Measurements from ENCODE around the gene IGFBPL1.
A peak's percentile ranks its signal among the peaks of the same experiment; 100 is the strongest.
"Not testable (repeated sequence)": the region's sequence is repeated elsewhere in the genome, so short reads cannot be mapped to it uniquely, and the experiment has no call there.

The IGFBPL1 gene, protein sequence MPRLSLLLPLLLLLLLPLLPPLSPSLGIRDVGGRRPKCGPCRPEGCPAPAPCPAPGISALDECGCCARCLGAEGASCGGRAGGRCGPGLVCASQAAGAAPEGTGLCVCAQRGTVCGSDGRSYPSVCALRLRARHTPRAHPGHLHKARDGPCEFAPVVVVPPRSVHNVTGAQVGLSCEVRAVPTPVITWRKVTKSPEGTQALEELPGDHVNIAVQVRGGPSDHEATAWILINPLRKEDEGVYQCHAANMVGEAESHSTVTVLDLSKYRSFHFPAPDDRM

GRCh38 chr9:38423973-38424843 lies at the start of gene IGFBPL1:
Gene IGFBPL1 (minus strand): TSS chr9:38424454. CDS start chr9:38424424, 30 bp downstream.
- DNase-seq: peak; percentile 80

DNA sequence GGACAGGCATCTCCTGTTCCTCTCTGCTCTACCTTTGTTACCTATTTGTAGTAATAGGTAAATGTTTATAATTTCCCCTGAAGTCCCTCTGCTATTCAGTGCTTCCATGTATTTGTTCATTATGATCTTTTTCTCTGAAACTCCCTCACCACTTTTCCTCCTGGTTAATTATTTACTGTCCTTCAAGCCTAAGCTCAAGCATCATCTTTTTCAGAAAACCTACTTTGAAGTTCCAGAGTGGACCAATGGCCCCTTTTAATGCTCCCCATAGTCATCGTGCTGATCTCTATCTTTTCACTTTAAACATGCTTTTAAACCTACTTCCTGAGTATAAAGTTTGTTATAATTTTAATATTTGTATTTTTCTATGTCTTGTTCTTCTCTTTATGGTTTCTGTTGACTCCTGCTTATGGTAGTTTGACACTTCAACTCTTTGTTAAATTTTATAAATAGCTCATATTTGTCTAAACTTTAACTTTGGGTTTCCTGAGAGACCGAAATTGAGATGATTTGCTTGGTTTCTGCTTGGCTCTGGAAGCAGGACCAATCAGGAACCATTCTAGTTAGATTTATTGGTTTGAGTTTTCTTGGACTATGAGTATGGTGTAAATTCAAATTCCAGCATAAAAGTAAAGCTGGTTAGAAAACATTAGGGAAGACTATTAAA lies 48.5 kb upstream of the IGFBPL1 start:
- DNase-seq: not testable (repeated sequence)

- DNase-seq: no peak
Observed at GRCh38 chr9:38467404-38467803, 43.1 kb upstream of the IGFBPL1 start.

DNA sequence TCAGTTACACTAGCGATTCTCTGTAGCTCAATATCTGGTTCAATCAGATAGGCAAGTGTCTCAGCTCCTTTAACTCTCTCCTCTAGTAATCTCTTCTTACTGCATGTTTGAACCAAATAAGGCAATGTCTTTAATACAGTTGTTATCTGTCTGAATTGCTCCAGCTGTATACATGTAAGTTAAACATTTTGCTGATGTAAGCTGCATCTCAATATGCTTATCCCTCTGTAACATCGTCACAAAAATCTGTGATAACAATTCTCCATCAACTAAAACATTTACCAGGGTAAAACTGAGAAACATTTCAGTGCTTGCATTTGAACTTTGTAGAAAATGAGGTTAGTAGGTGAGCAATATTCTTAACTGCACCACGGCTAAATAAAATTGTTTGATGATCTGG lies 29.6 kb upstream of the IGFBPL1 start:
- DNase-seq: no peak

DNA sequence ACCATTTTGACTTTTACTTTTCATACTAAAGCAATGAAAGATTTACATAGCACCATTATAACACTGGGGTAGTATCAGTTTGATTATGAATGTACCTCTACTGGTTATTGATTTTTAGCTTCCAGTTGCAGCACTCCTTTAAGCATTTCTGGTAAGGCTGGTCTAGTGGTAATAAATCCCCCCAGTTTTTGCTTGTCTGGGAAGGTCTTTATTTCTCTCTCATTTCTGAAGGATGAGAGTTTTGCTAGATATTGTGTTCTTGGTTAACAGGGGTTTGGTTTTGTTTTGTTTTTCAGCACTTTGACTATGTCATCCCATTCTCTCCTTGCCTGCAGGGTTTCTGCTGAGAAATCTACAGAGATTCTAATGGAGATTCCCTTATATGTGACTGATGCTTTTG lies 26.9 kb upstream of the IGFBPL1 start:
- DNase-seq: no peak

DNA sequence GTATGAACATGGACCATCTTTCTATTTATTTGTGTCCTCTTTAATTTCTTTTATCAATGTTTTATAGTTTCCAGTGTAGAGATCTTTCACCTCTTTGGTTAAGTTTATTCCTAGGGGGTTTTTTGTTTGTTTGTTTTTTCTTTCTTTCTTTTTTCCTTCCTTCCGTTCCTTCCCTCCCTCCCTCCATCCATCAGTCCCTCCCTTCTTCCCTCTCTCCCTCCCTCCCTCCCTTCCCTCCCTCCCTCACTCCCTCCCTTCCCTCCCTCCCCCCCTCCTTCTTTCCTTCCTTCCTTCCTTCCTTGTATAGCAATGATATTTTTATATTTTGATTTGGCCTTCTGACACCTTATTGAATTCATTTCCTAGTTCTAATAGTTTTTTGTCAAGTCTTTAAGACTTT lies 23.4 kb upstream of the IGFBPL1 start:
- DNase-seq: no peak

DNA sequence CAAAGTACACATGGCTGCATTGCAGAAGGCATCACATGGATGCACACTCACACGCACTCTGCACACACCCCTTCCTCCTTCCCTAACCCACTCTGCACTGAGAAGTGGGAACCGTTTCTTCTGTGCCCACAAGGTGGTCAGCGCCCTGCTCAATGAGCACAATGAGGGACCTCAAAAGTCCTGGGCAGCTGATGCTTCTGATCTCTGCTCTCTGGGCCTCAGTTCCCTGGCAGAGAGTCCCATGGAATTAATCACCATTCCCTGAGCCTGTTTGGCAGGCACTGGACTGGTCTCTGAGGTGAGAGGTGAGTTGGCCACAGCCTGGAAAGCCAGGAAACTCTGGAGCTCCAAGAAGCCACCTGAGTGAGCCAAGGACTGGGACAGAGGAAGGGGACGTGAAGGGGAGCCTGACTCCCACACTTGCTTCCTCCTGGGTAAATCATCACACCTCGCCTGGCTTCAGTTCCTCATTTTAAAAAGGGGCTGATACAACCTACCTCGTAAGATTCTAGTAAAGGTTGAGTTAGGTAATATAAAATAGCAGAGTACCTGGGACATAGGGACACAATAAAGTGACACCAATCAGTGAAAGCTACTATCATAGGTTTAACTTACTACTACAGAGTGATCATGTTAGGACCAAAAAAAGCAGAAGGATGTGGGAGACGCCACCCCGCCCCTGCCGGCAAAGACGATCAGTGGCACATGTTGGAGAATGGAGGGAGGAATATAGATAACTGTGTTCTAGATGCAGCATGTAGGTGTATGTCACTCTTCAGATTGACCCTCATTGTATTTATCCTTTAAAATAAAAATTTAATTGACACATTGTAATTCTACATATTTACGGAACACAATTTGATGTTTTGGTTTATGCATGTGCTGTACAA lies 21.1 kb upstream of the IGFBPL1 start:
- no peak for DNase-seq

GRCh38 chr9:38443597-38443996 lies 19.3 kb upstream of the IGFBPL1 start:
- DNase-seq: no peak

DNA sequence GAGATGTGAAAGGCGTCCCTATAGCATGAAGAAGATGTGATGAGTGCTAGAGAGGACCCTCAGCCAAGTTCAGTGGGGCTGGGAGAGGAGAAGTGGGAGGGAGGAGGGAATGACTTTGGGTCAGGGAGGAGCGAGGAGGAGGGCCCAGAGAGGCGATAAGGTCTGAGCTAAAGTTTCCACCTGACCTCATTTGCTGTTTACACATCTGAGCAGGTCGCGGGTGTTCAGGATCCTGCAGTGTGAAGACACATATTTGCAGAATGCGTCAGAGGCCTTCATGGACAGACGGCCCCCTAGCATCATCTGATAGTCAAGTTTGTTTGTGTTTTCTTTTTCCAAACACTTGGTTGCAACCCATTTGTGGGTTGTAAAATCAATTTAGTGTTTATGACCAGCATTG lies 18.9 kb upstream of the IGFBPL1 start:
- DNase-seq: no peak

DNA sequence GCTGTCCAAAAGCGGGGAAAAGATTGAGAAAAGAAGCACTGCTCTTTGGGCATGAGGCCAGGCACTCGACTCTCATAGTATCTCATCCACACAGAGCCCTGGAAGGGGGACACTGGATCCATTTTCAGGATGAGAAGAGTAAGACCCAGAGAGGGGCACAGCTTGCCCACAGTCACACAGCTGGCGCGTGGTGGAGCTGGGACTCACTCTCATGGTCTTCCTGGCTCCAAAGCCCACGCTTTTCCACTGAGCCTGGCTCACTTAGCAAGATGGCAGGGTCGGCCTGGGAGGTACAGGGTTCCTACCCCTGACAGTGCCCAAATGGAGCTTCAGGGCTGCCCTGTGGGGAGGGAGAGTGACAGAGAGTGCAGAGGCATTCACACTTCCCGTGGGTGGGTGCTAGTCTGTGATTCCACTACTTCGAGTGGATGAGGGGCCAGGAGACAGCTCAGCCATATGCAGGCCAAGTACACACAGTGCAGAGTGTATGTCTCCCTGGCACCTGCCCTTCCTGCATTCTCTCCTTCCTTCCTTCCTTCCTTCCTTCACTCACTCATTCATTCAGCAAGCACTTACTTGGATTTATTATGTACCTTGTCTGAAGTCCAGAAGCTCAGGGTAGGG lies 18.3 kb upstream of the IGFBPL1 start:
- no peak for DNase-seq

DNA sequence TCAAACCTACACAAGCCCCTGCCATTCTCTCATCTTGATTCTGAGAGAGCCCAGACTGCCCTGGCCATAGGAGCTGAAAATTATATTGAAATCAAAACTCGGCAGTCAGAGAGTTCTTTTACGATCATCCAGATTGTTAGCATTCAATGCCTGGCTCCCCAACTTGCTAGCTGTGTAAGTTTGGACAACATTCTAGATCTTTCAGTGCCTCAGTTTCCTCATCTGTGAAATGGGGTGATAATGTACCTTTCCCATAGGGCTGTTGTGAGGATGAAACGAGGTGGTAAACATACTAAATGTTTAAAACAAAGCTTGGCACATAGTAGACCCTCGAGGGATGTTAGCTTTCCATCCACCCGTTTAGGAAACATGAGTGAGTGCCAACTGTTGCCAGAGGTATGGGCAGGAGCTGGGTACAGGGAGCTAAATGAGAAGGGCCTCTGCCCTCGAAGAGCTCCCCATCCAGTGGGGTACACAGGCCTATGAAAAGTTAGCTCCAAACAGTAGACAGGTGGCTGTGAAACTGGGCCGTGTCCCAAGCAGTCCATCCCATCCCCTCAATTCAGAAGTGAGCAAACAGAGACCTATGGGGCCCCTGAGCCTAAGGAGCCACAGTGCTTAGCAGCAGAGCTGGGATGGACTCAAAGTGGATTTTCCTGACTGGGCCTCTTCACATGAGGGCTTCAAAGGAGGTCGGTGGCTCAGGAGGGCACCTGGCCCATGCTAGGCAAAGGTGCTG lies 17.3 kb upstream of the IGFBPL1 start:
- DNase-seq: no peak

DNA sequence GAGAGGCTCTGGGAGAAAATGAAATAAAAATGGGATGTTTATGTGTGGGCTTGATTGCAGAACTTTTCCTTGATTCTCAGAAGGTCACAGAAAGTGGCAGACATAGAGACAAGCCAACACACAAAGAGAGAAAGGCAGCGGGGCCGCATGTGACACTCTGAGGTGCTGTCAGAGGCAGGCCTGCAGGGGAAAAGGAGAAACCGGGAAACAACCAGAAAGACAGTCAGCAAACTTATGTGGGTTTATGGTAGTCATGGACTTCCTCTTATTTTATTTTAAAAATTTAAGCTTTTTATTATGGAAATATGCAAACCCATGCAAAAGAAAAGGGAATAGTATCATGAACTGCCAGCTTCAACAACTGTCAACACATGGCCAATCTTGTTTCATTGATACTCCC lies 16.3 kb upstream of the IGFBPL1 start:
- no peak for DNase-seq

DNA sequence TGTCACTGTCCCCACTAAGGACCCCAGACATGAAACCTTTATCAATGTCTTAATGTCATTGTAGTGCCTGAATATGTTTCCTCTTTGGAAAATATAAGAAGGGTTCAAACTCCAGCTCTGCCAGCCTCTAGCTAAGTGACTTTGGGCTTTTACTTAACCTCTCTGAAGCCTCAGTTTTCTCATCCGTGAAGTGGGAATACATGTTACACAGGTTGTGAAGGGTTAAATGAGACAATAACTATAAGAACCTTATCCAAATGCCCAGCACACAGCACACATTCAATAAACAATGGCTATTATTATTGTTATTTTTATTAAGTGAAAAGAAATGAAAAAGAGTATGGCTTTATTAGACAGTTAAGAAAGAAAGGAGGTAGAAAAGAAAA lies 15.7 kb upstream of the IGFBPL1 start:
- no peak for DNase-seq

- DNase-seq: no peak
Observed at GRCh38 chr9:38439291-38439915, 15.1 kb upstream of the IGFBPL1 start.

DNA sequence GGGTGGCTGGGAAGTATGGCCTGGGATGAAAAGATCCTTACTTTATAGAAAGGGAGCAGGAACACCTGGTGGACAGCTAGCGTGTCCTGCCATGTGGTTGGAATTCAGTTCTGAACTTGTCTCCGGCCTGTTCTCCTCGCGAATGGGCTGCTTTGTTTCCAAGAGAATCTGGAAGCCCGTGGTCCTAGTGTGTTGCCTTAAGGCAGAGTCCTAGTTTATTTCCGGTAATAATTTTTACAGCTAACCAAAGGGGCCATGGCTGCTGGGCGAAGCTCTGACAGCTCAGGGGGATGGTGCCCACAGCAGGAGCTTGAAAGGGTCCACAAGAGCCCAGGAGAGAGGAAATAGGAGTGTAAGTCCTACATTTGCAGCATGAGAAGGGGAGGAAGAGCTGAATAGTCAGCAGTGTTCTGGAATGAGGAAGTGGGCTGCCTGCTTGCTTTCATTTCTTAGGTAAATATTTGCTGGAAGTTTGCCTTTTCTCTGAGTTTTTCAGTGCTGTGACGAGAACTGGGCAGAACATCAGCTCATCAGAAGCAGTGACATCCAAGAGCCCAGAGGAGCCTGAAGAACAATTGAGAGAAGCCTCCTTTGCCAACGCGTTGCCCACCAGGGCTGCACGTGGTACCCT lies 13.1 kb upstream of the IGFBPL1 start:
- no peak for DNase-seq

GRCh38 chr9:38436708-38437107 lies 12.5 kb upstream of the IGFBPL1 start:
- DNase-seq: no peak

GRCh38 chr9:38435521-38435920 lies 11.3 kb upstream of the IGFBPL1 start:
- DNase-seq: no peak

GRCh38 chr9:38434853-38435252 lies 10.6 kb upstream of the IGFBPL1 start:
- no peak for DNase-seq

- no peak for DNase-seq
Observed at GRCh38 chr9:38434365-38434764, 10.1 kb upstream of the IGFBPL1 start.

GRCh38 chr9:38432922-38433510 lies 8.8 kb upstream of the IGFBPL1 start:
- DNase-seq: peak; percentile 70

Data from NCI-H2171 treated with DMSO at 0.1 percent for 48 hours (cell line).